ENCODE results near the gene CRYZL1. TPM values are rescaled to one million over a fixed set of nuclear protein-coding genes. Genes with fewer than 3 reads are reported as not detected.

CRYZL1 gene
- polyA plus RNA-seq, 1 donor (not counting 4 experiments of a cell fraction or from before 2014, with no cell fraction given) = 48.9 TPM

DNA sequence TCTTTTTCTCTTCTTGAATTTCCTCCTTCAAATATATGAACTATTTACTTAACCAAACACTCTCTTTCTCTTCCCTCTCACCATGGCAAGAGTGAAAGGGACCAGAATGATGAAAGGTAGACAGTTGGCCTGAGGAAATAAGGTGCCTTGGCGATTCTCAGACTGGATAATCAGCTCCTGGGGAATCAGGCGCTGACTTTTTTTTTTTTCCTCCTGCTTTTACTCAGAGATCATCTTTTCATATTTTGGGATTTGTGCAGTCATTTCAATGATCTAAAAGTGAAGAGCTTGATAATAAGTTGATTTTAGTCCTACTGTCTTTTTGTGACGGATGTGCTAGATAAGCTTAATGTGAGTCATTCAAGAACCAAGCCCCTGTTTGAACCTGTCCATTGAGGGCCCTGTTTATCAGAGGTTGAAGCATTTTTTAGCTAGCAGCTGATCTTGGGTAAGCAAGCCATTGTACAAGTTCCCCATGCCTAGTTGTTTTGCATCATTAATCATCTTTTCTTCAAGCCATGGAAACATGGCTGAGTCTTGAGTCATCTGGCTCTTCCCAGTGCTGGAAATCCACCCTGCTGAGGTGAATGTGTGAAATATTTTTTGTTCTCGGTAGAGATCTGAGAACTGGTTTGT lies 41.6 kb upstream of the CRYZL1 start:
- peak; percentile 100 for FAIRE-seq
- no peaks in the 10 kb centered on the region for H4K20me1 ChIP-seq (ENCODE audit: control insufficient read depth, extremely low read depth, insufficient read depth, low read length)
- H3K4me3 ChIP-seq (ENCODE audit: control insufficient read depth in 2 of 3, extremely low read depth in 1 of 3, insufficient read depth in 2 of 3, low read depth in 1 of 3, low read length in 3 of 3) = peak overlapping the region in 2 of 3 experiments; percentile 61 to 66
- H3K9ac ChIP-seq (ENCODE audit: control insufficient read depth, extremely low read depth, insufficient read depth, low read length) = peak overlapping the region; percentile 70
- peaks cover 68% of the 10 kb centered on the region for H3K79me2 ChIP-seq (ENCODE audit: control insufficient read depth, insufficient read depth, low read length)
- H3K27me3 ChIP-seq (ENCODE audit: control insufficient read depth, extremely low read depth, insufficient read depth, low read length) = no peaks in the 10 kb centered on the region
- H3K9me1 ChIP-seq (ENCODE audit: control insufficient read depth, extremely low read depth, insufficient read depth, low read length) = no peaks in the 10 kb centered on the region
- peak overlapping the region; percentile 97 for H3K4me2 ChIP-seq (ENCODE audit: control insufficient read depth, extremely low read depth, insufficient read depth, low read depth, low read length)
- dilution Hi-C loops (cut with MboI; ENCODE audit: extremely low pct_ligation_motif_present, low sequenced_read_pairs) = no loop called here
- no peaks in the 10 kb centered on the region for H3K9me3 ChIP-seq (ENCODE audit: control insufficient read depth, low read depth, low read length)
- peak; percentile 96 for DNase-seq (ENCODE audit: low read depth, low spot score)
- no peak overlapping the region for H2AFZ ChIP-seq (ENCODE audit: control insufficient read depth, low read length)
- peaks cover 51% of the 10 kb centered on the region for H3K4me1 ChIP-seq (ENCODE audit: control insufficient read depth, extremely low read depth, insufficient read depth, low read length)
- TF ChIP-seq, protein P1, sequence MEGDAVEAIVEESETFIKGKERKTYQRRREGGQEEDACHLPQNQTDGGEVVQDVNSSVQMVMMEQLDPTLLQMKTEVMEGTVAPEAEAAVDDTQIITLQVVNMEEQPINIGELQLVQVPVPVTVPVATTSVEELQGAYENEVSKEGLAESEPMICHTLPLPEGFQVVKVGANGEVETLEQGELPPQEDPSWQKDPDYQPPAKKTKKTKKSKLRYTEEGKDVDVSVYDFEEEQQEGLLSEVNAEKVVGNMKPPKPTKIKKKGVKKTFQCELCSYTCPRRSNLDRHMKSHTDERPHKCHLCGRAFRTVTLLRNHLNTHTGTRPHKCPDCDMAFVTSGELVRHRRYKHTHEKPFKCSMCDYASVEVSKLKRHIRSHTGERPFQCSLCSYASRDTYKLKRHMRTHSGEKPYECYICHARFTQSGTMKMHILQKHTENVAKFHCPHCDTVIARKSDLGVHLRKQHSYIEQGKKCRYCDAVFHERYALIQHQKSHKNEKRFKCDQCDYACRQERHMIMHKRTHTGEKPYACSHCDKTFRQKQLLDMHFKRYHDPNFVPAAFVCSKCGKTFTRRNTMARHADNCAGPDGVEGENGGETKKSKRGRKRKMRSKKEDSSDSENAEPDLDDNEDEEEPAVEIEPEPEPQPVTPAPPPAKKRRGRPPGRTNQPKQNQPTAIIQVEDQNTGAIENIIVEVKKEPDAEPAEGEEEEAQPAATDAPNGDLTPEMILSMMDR (optimal IDR thresholded peaks at IDR 0.05 in 1 of 3, IDR thresholded peaks at IDR 0.05 in 1 of 3, conservative IDR thresholded peaks at IDR 0.05 in 1 of 3; ENCODE audit: extremely low read depth in 1 of 3, insufficient read depth in 2 of 3, low read length in 3 of 3) = no peak
- TF ChIP-seq EZH2 (IDR thresholded peaks at IDR 0.05; ENCODE audit: low read length) = no peak
- no peaks in the 10 kb centered on the region for H3K36me3 ChIP-seq (ENCODE audit: control insufficient read depth in 2 of 2, extremely low read depth in 1 of 2, insufficient read depth in 2 of 2, low read length in 2 of 2)
- peak overlapping the region; percentile 94 for H3K27ac ChIP-seq (ENCODE audit: control insufficient read depth, insufficient read depth, low read length)

DNA sequence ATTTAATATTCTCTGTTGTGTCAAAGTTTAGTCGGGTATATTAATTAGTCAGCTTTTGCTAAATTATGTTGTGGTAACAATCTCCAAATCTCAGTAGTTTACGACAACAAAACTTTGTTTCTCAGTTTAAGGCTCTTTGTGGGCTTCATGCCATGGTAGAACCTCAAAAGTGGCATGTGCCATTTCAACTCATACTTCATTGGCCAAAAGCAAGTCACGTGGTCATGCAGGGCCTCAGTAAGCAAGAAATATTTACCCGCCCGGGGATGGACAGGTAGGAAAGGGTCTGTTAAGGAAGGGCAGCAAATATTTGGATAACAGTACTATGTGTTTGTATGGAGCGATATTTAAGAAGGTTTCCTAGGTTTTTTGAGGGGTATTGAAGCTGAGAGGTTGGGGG lies 39.3 kb upstream of the CRYZL1 start:
- no peaks in the 10 kb centered on the region for H3K36me3 ChIP-seq (ENCODE audit: control insufficient read depth in 2 of 2, extremely low read depth in 1 of 2, insufficient read depth in 2 of 2, low read length in 2 of 2)
- dilution Hi-C loops (cut with MboI; ENCODE audit: extremely low pct_ligation_motif_present, low sequenced_read_pairs) = no loop called here
- no peak overlapping the region for H3K4me2 ChIP-seq (ENCODE audit: control insufficient read depth, extremely low read depth, insufficient read depth, low read depth, low read length)
- H3K27me3 ChIP-seq (ENCODE audit: control insufficient read depth, extremely low read depth, insufficient read depth, low read length) = no peaks in the 10 kb centered on the region
- H3K79me2 ChIP-seq (ENCODE audit: control insufficient read depth, insufficient read depth, low read length) = peaks cover 65% of the 10 kb centered on the region
- H3K9me3 ChIP-seq (ENCODE audit: control insufficient read depth, low read depth, low read length) = no peaks in the 10 kb centered on the region
- TF ChIP-seq EZH2 (IDR thresholded peaks at IDR 0.05; ENCODE audit: low read length) = no peak
- TF ChIP-seq, protein P1 (optimal IDR thresholded peaks at IDR 0.05 in 1 of 3, IDR thresholded peaks at IDR 0.05 in 1 of 3, conservative IDR thresholded peaks at IDR 0.05 in 1 of 3; ENCODE audit: extremely low read depth in 1 of 3, insufficient read depth in 2 of 3, low read length in 3 of 3) = no peak
- H3K9me1 ChIP-seq (ENCODE audit: control insufficient read depth, extremely low read depth, insufficient read depth, low read length) = no peaks in the 10 kb centered on the region
- FAIRE-seq = no peak
- no peak for DNase-seq (ENCODE audit: low read depth, low spot score)
- peaks cover 42% of the 10 kb centered on the region for H3K4me1 ChIP-seq (ENCODE audit: control insufficient read depth, extremely low read depth, insufficient read depth, low read length)
- H3K4me3 ChIP-seq (ENCODE audit: control insufficient read depth in 2 of 3, extremely low read depth in 1 of 3, insufficient read depth in 2 of 3, low read depth in 1 of 3, low read length in 3 of 3) = no peak overlapping the region
- no peak overlapping the region for H3K27ac ChIP-seq (ENCODE audit: control insufficient read depth, insufficient read depth, low read length)
- no peak overlapping the region for H3K9ac ChIP-seq (ENCODE audit: control insufficient read depth, extremely low read depth, insufficient read depth, low read length)
- no peak overlapping the region for H2AFZ ChIP-seq (ENCODE audit: control insufficient read depth, low read length)
- no peaks in the 10 kb centered on the region for H4K20me1 ChIP-seq (ENCODE audit: control insufficient read depth, extremely low read depth, insufficient read depth, low read length)
